GM18517 (cell line): ENCODE results near the gene PERM1.
A peak's percentile ranks its signal among the peaks of the same experiment; 100 is the strongest.

Source experiments
- ATAC-seq: cut with Tn5 transposase; IDR thresholded peaks from one replicate; pipeline ENCODE4 v1.9.1; 2021; ENCODE audit warnings: mild to moderate bottlenecking, moderate library complexity; ENCODE audit not compliant: unreplicated experiment

PERM1 gene

DNA sequence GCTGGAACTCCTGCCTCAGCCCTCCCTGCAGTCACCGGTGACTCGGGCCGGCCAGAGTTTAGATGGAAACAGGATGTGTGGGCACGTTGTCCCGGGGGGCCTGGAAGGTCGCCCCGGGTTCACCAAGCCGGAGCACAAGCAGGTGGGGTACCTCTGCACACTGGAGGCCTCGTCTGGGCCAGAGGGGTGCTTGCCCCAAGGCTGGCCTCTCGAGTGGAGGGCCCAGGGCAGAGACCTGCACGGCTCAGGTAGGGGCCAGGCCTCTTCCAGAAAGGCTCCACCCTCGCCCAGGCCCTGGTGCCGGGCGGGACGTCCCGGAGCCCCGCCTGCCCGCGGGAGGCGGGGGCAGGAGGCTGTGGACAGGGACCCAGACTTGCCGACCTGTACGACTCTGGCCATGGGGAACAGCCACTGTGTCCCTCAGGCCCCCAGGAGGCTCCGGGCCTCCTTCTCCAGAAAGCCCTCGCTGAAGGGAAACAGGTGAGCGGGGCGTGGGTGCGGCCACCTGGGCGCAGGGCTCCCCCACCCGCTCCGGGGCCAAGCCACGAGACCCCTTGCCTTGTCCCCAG, 15.7 kb downstream of the PERM1 start, which contains the start of gene PLEKHN1:
Gene PLEKHN1, plus strand, starts transcription at position 348 of the 569 bp plus-strand sequence. Its CDS starts 50 bp downstream, at position 398.
- ATAC-seq, result no peak

DNA sequence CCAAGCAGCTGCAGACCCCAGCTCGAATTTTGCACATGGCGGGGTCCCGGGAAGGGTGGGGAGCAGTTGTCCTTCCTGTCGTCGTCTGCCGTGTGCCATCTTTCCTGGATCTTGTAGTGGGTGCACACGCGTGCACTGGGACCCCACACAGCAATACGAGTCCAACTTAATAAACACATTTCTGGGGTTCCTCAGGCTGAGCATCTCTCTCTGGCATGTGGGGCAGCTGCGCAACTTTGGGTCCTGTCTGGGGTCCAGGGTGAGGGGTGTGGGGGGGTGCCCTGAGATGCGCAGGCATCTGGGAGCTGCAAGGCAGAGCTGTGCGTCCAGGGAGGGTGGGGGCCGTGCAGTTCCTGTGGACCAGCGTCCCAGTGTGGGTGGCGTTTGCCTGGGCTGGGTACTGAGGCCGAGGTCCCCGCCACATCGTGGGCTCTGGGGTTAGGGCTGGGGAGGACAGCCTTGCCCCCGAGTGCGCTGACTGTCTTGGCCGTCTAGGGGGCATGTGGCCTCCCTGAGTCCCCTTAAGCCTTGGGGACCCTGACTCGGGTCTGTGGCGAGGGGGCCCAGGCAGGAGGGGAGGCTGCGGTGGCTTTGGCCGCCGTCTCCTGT, 16.3 kb downstream of the PERM1 start:
- ATAC-seq, result no peak

DNA sequence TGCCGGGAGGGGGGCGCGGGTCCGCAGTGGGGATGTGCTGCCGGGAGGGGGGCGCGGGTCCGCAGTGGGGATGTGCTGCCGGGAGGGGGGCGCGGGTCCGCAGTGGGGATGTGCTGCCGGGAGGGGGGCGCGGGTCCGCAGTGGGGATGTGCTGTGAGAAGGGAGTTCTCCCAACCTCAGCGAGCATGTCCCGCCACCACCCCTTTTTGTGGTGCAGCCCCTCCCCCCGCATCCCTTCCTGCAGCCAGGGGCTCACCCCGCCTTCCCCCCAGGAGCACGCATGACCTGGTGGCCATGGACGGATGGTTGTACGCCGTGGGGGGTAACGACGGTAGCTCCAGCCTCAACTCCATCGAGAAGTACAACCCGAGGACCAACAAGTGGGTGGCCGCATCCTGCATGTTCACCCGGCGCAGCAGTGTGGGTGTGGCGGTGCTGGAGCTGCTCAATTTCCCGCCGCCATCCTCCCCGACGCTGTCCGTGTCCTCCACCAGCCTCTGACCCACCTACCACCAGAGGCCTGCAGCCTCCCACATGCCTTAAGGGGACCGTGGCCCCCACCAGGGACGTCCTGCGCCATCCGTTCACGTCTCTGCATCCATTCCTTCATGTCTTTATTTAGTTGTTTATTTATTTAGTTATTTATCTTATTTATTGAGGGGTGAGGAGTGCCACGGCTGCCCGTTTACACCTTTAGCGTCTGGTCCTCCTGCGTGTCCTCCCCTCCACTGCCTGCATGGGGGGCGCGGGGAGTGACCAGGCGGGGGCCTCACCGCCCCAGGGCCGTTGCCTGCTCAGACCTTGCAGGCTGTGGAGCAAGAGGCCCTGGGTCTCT, 17.0 kb downstream of the PERM1 start:
- no peak for ATAC-seq

DNA sequence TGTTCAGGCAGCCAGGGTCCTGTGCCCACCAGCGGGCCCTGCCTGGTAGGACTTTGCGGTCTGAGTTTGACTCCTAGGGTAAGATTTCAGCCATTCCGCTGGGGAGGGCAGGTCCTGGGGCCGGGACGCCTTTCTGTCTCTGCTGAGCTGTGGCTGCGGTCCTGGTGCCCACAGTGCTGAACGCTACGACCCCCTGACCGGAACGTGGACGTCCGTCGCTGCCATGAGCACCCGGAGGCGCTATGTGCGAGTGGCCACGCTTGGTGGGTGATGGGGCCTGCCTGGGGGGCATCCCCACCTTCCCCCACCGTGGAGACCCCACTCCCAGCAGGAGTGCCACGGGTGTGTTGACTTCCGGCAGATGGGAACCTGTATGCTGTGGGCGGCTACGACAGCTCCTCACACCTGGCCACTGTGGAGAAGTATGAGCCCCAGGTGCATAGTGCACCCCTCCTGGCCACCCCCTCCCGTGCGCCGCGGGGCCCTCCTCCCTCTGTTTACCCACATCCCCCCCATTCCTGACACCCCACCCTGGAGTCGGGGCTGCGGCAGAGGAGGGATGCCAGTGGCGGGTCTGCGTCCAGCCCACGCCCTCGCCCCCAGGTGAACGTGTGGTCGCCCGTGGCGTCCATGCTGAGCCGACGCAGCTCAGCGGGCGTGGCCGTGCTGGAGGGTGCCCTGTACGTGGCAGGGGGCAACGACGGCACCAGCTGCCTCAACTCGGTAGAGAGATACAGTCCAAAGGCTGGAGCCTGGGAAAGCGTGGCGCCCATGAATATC, 18.0 kb downstream of the PERM1 start:
- ATAC-seq, result no peak

DNA sequence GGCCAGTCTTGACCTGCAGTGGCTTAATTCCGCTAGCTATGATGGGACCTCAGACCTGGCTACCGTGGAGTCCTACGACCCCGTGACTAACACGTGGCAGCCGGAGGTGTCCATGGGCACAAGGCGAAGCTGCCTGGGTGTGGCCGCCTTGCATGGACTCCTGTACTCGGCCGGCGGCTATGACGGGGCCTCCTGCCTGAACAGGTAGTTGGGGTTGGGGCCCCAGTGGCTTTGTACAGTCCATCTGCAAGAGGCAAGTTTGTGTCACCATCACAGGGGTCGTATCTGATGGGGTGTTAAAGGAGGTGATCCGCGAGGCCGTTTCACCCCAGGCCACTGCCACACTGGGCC, 18.6 kb downstream of the PERM1 start:
- ATAC-seq, result no peak

DNA sequence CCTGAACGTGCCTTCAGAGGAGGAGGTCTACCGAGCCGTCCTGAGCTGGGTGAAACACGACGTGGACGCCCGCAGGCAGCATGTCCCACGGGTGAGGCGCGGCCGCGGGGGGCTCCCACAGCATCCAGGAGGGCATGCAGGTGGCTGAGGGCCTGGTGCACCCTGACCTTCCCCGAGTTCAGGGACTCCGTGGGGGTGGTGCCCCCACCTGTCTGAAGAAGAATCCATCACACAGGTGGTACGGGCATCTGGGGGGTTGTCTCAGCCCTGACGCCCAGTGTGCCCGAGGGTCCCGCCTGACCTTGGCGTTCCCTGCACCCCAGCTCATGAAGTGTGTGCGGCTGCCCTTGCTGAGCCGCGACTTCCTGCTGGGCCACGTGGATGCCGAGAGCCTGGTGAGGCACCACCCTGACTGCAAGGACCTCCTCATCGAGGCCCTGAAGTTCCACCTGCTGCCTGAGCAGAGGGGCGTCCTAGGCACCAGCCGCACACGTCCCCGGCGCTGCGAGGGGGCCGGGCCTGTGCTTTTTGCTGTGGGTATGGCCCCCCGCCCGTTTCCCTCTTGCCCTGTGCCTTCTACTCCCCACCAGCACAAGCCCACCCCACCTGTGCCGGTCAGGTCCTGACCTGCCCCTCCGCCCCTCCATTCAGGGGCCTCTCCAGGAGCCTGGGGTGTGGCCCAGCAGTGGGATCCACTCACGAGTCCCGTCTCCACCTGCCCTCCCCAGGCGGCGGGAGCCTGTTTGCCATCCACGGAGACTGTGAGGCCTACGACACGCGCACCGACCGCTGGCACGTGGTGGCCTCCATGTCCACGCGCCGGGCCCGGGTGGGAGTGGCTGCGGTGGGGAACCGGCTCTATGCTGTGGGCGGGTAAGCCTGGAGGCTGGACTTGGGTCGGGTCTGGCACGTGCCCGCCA, 19.3 kb downstream of the PERM1 start:
- ATAC-seq, result no peak

DNA sequence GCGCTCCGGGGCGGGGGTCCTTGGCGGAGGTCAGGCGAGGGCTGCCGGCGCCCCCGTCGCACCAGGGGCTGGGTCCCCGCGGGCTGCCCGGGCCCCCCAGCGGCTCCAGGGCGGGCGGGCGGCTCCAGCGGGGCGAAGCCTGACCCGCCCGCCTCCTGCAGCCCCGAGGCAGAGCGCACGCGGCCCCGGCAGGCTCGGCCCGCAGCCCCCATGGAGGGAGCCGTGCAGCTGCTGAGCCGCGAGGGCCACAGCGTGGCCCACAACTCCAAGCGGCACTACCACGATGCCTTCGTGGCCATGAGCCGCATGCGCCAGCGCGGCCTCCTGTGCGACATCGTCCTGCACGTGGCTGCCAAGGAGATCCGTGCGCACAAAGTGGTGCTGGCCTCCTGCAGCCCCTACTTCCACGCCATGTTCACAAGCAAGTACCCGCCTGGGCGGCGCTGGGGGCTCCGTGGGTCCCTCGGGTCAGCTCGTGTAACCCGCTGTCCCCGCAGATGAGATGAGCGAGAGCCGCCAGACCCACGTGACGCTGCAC, 20.7 kb downstream of the PERM1 start:
- ATAC-seq, result no peak

DNA sequence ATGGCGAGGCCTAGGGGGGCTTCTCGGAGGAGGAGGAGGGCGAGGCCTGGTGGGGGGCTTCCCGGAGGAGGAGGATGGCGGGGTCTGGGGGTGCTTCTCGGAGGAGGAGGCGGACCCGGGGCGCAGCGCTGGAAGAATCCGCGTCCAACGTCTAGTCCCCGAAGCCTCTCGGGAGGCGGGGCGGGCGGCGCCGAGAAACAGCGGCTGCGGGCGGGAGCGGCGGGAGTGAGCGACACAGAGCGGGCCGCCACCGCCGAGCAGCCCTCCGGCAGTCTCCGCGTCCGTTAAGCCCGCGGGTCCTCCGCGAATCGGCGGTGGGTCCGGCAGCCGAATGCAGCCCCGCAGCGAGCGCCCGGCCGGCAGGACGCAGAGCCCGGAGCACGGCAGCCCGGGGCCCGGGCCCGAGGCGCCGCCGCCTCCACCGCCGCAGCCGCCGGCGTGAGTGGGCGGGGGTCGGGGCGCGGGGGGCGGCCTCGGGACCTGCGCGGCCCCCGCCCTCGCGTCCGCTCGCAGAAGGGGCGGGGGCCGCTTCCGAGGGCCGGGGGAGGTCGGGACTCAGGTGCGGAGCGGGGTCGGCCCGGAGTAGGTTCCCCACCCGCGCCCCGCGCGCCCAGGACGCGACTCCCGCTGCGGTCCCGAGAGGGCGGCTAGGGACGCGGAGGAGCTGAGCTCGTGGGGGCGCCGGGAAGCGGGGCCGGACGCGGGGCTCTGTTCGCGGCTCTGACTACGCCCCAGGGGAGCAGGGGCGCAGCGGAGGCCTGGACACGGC, 21.3 kb downstream of the PERM1 start, which contains the start of gene KLHL17:
Gene KLHL17, plus strand, starts transcription at position 222 of the 769 bp plus-strand sequence. Its CDS starts 110 bp downstream, at position 332.
- no peak for ATAC-seq

DNA sequence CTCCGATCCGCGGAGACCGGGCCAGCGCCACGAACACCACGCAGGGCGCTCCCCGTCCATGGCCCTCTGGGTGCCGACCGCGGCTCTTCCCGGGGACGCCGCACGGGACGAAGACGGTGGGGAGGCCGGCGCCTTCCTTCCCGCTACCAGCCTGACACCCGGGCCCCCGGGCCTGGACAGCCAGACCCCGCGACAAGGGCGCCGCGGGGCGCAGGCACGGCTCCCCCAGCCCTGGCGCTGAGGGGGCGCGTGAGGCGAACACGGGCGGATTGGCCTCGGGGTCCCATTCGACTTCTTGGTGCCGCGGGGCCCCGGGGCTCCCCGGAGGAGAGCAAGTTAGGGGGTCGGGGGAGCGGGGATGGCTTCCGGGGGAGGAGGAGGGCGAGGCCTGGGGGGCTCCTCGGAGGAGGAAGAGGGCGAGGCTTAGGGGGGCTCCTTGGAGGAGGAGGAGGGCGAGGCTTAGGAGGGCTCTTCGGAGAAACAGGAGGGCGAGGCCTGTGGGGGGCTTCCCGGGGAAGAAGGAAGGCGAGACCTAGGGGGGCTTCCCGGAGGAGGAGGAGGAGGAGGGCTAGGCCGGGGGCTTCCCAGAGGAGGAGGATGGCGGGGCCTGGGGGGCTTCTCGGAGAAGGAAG, 22.0 kb downstream of the PERM1 start:
- ATAC-seq, result no peak

DNA sequence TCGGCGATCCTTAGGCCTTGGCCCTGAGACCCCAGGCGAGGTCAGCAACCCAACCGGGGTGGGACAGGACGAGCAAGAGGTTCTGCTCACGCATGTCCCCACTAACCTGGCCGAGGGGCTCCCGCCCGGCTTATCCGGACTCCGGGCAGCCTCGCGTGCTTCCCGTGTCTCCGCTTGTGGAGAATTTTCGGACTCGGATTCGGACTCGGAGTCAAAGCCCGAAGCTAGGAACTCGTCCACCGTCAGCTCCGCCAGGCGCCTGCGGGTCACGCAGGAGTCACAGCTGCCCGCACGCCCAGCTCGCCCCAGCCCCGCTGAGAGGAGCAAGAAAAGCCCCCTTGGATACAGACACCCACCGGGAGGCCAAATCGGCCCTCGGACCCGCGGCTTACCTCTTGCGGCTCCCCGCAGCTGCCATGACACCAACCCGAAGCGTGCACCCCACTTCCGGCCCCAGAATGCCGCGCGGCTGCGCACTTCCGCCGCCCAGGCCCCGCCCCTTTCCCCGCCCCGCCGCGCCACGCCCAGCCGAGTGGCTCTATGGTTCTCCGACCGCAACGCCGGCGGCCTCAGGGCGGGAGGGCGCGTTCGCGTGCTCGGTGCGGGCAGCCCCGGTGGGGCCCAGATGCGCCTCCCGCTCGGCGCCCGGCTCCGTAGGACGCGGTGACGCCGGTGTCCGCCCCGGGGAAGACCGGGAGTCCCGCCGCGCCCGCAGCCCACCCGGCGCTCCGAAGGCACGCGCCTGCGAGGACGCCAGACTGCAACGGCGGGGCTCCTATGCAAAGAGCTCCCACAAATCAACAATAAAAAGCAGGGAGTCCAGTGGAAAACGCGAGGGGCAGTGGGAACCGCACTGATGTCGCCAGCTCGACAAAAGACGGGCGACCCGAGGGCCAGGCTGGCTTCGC, 22.8 kb downstream of the PERM1 start, which contains the start of gene NOC2L:
Gene NOC2L, minus strand, starts transcription at position 434 of the 908 bp plus-strand sequence. Its CDS starts 16 bp downstream, at position 418.
- ATAC-seq, result peak; percentile 57

DNA sequence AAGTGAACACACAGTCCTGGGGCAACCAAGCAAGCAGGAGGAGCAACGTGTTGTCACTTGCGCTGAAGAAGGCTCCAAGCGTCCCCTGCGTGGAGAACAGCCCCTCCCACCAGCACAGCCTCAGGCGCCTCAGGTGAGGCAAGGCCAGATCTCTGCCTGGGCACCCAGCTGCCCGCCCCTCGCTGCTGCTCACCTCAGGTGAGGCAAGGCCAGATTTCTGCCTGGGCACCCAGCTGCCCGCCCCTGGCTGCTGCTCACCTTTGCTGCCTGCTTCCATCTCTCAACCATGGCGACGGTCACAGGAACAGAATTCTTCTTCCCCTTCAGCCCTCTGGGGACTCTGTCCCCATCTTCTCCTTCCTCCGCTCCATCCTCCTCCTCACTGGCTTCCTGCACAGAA, 25.3 kb downstream of the PERM1 start:
- no peak for ATAC-seq

DNA sequence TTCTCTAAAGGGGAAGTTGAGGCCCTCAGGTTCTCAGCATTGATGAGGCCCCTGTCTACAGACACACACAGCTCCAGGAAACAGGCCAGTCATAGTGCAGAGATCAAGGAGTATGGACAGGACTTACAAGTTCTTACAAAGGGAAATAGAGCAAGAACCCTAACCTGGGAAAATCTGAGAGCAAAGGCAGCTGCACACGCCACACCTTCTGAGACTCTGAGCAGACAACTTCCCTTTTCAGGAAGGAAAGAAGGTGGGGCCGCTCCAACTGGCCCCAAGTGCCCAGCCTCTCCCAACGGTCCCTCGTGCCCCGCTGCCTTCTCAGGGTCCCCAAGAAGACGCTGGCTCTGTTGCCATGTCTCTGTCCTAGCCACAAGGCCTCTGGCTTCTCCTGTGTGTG, 26.4 kb downstream of the PERM1 start:
- ATAC-seq, result no peak

DNA sequence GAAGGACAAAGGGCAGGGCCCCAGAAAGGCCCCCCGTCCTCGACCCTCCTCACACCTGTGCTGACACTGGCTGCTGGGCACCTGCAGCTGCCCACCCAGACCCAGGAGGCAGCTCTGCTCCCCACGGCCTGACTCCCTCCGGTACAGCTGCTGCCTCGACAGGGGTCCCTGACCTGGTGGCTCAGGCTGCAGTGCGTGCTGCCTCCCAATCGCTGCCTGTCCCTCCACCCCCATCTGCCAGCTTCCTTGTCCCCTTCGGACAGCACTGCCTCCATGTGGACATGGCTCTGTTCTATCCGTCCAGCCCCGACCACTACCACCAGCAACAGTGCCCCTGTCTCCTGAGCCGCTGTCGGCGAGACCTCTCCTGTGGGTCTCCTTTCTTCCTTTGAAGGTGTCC, 27.0 kb downstream of the PERM1 start:
- ATAC-seq, result no peak

DNA sequence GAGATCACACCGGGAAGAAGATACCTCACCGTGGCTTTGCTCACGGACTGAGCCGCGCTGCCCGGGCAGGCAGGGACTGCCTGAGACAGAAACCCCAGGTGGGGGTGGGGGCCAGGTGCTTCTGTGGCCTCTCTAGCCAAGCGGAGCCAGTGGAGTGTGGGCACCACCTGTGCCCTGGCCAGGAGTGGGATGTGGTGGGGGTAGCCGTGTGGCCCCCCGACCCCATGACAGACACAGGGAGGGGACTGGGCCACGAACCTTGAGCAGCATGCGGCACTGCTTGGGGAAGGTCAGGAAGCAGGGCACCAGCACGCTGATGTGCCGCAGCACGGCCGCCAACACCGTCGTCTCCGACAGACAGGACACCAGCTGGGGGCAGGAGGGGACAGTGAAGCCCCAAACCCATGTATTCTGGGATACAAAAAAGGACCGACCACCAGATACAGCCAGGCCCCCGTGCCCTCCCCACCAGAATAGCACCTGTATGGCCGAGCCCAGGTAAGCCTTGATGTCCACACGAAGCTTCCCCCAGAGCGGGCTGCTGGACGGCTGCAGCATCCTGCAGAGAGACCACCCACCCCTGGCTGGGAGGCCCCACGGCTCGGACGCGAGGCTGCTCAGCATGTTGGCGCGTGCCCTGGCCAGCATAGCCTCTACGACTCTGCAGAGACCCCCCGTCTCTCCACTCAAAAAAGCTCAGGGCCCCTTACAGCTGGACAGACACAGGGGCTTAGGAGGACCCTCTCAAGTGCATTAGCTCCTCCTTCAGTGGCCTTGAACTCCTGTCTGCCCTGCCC, 28.2 kb downstream of the PERM1 start:
- ATAC-seq, result no peak

DNA sequence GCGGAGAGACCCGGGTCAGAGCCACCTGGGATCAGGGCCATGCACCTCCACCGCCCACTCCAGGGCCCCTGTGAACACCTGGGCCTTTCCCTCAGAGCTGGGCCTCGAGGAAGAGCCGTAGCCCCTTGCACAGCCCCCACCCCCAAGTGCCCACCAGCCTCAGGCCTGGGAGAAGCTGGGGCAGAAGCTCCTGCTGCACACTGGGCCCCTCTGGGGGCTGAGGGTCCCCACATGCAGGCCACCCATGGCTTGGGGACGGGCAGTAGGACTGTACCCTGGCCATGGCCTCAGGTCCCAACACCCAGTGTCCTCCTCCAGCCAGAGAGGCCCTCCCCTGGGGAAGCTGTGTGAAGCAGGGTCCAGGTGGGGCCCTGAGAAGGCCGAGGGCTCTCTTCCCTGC, 29.3 kb downstream of the PERM1 start:
- no peak for ATAC-seq

DNA sequence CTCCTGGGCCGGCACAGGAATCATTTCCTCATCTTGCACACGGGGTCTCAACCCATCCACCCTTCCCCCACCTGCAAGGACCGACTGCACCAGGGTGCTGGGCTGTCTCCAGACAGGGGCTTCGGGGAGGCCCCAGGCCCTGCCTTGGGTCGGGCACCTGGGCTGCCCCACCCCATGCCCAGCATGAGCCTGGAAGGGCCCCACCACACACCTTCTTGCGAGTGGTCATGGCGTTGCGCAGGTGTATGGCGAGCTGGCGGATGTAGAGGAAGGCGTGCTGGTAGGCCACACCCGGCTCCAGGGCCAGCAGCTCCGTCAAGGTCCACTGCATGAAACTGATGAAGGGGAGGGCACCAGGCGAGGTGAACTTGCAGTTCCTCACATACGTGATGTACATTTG, 29.7 kb downstream of the PERM1 start:
- no peak for ATAC-seq

DNA sequence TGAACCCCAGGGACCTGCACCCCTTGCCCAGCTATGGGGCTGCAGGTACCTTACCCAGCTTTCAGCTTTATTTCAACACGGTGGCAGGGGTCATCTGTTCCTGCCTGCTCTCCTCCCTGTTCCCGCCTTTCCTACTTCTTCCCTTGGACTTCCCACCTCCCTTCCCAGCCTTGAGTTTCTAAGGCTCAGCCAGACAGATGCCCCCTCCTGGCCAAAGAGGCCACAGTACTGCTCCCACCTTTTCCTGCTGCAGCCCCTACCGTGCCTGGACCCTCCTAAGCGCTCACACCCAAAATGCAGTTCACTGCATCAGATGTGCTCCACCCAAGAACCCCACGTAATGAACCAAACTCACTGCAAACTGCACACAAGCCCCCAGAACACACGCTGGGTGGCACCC, 30.5 kb downstream of the PERM1 start:
- no peak for ATAC-seq
